ENCODE results near the gene KLF5. TPM values are rescaled to one million over a fixed set of nuclear protein-coding genes. Genes with fewer than 3 reads are reported as not detected.

KLF5 gene
- total RNA-seq, 1 donor from 2014 or later = 2.4 TPM

- H3K36me3 Mint-ChIP-seq (ENCODE audit: low read depth, unreplicated experiment) = no peaks in the 10 kb centered on the region
- no peak for DNase-seq (ENCODE audit: low spot score)
- H3K4me3 Mint-ChIP-seq (ENCODE audit: unreplicated experiment) = no peak overlapping the region
- H3K27ac Mint-ChIP-seq (ENCODE audit: unreplicated experiment) = no peak overlapping the region
- no peaks in the 10 kb centered on the region for H3K9me3 Mint-ChIP-seq (ENCODE audit: unreplicated experiment)
- H3K27me3 Mint-ChIP-seq (ENCODE audit: unreplicated experiment) = peaks cover 1% of the 10 kb centered on the region
- H3K4me1 Mint-ChIP-seq (ENCODE audit: unreplicated experiment) = peaks cover 2% of the 10 kb centered on the region
- no peak for TF ChIP-seq CTCF (IDR thresholded peaks at IDR 0.05; ENCODE audit: unreplicated experiment)
Observed at GRCh38 chr13:73069206-73069805, 10.5 kb downstream of the KLF5 start.

- peaks cover 6% of the 10 kb centered on the region for H3K4me1 Mint-ChIP-seq (ENCODE audit: unreplicated experiment)
Observed at GRCh38 chr13:73070451-73071098, 11.8 kb downstream of the KLF5 start.

GRCh38 chr13:73072239-73072900, 13.6 kb downstream of the KLF5 start:
- no peak overlapping the region for H3K4me3 Mint-ChIP-seq (ENCODE audit: unreplicated experiment)

More at GRCh38 chr13:73070451-73071098, 11.8 kb downstream of the KLF5 start:
- Mint-ChIP-seq H3K9me3 (ENCODE audit: unreplicated experiment) (no peaks in the 10 kb centered on the region), H3K27ac (ENCODE audit: unreplicated experiment) (no peak overlapping the region), H3K36me3 (ENCODE audit: low read depth, unreplicated experiment) (no peaks in the 10 kb centered on the region), H3K27me3 (ENCODE audit: unreplicated experiment) (peaks cover 1% of the 10 kb centered on the region), H3K4me3 (ENCODE audit: unreplicated experiment) (no peak overlapping the region)
- TF ChIP-seq CTCF (IDR thresholded peaks at IDR 0.05; ENCODE audit: unreplicated experiment) = no peak
- DNase-seq (ENCODE audit: low spot score) = no peak

GRCh38 chr13:73073050-73073449, 14.2 kb downstream of the KLF5 start:
- Mint-ChIP-seq H3K4me3 (ENCODE audit: unreplicated experiment) (no peak overlapping the region), H3K27ac (ENCODE audit: unreplicated experiment) (no peak overlapping the region), H3K36me3 (ENCODE audit: low read depth, unreplicated experiment) (no peaks in the 10 kb centered on the region), H3K9me3 (ENCODE audit: unreplicated experiment) (no peaks in the 10 kb centered on the region), H3K4me1 (ENCODE audit: unreplicated experiment) (peaks cover 8% of the 10 kb centered on the region), H3K27me3 (ENCODE audit: unreplicated experiment) (peaks cover 1% of the 10 kb centered on the region)
- no peak for DNase-seq (ENCODE audit: low spot score)
- no peak for TF ChIP-seq CTCF (IDR thresholded peaks at IDR 0.05; ENCODE audit: unreplicated experiment)

More at GRCh38 chr13:73072239-73072900, 13.6 kb downstream of the KLF5 start:
- no peaks in the 10 kb centered on the region for H3K36me3 Mint-ChIP-seq (ENCODE audit: low read depth, unreplicated experiment)
- H3K9me3 Mint-ChIP-seq (ENCODE audit: unreplicated experiment) = no peaks in the 10 kb centered on the region
- no peak for DNase-seq (ENCODE audit: low spot score)
- H3K4me1 Mint-ChIP-seq (ENCODE audit: unreplicated experiment) = peaks cover 8% of the 10 kb centered on the region
- H3K27ac Mint-ChIP-seq (ENCODE audit: unreplicated experiment) = no peak overlapping the region
- peaks cover 1% of the 10 kb centered on the region for H3K27me3 Mint-ChIP-seq (ENCODE audit: unreplicated experiment)
- no peak for TF ChIP-seq CTCF (IDR thresholded peaks at IDR 0.05; ENCODE audit: unreplicated experiment)

- Mint-ChIP-seq H3K27ac (ENCODE audit: unreplicated experiment) (no peak overlapping the region), H3K27me3 (ENCODE audit: unreplicated experiment) (peaks cover 1% of the 10 kb centered on the region), H3K4me1 (ENCODE audit: unreplicated experiment) (peaks cover 8% of the 10 kb centered on the region), H3K36me3 (ENCODE audit: low read depth, unreplicated experiment) (no peaks in the 10 kb centered on the region), H3K4me3 (ENCODE audit: unreplicated experiment) (no peak overlapping the region), H3K9me3 (ENCODE audit: unreplicated experiment) (no peaks in the 10 kb centered on the region)
- no peak for TF ChIP-seq CTCF (IDR thresholded peaks at IDR 0.05; ENCODE audit: unreplicated experiment)
- DNase-seq (ENCODE audit: low spot score) = no peak
Observed at GRCh38 chr13:73074014-73074413, 15.2 kb downstream of the KLF5 start.
